ENCODE measurements around the gene CLK4. TPM values are rescaled to one million over a fixed set of nuclear protein-coding genes. Genes with fewer than 3 reads are reported as not detected.
A peak's percentile ranks its signal among the peaks of the same experiment; 100 is the strongest.

The CLK4 gene
- total and polyA plus RNA-seq, 2 of the 8 experiments (the other 6 are each of a cell fraction or from before 2014, with no cell fraction given) = 8.1 to 12.6 TPM

- TF ChIP-seq RXRA (IDR thresholded peaks at IDR 0.05; ENCODE audit: insufficient read depth, low read depth, low read length) (0 out of 2 replicates have a peak, but pooled peaks have one; percentile 15), TBP (IDR thresholded peaks at IDR 0.05; ENCODE audit: low read depth, low read length) (peak; percentile 42), CTBP2 (IDR thresholded peaks at IDR 0.05; ENCODE audit: borderline replicate concordance, insufficient read depth, insufficient read length, low read length) (peak; percentile 74), SIX5 (IDR thresholded peaks at IDR 0.05; ENCODE audit: low read depth, low read length) (no peak), NRF1 (IDR thresholded peaks at IDR 0.05; ENCODE audit: low read depth, low read length) (peak; percentile 54), JUN (IDR thresholded peaks at IDR 0.05; ENCODE audit: low read depth, low read length) (no peak), CREB1 (IDR thresholded peaks at IDR 0.05) (peak; percentile 82), SP4 (IDR thresholded peaks at IDR 0.05; ENCODE audit: low read length) (no peak), CHD2 (IDR thresholded peaks at IDR 0.05; ENCODE audit: low read length) (no peak), ATF2 (IDR thresholded peaks at IDR 0.05; ENCODE audit: low read length) (no peak), E2F6 (IDR thresholded peaks at IDR 0.05) (0 out of 2 replicates have a peak, but pooled peaks have one; percentile 3), TCF12 (IDR thresholded peaks at IDR 0.05; ENCODE audit: low read depth, low read length) (no peak), CEBPB (IDR thresholded peaks at IDR 0.05; ENCODE audit: low read depth, low read length) (no peak), TEAD4 (IDR thresholded peaks at IDR 0.05; ENCODE audit: low read depth, low read length) (0 out of 2 replicates have a peak, but pooled peaks have one; percentile 20), EP300 (IDR thresholded peaks at IDR 0.05; ENCODE audit: borderline replicate concordance in 1 of 2, low read depth in 2 of 2, low read length in 2 of 2) (no peak), GTF2F1 (IDR thresholded peaks at IDR 0.05; ENCODE audit: borderline replicate concordance, low read depth, low read length) (no peak), GABPA (IDR thresholded peaks at IDR 0.05; ENCODE audit: borderline replicate concordance, insufficient read depth, low read length) (0 out of 2 replicates have a peak, but pooled peaks have one; percentile 51), CBX5 (IDR thresholded peaks at IDR 0.05; ENCODE audit: low read depth, low read length) (no peak), BRCA1 (IDR thresholded peaks at IDR 0.05; ENCODE audit: low read depth, low read length) (no peak), SIRT6 (IDR thresholded peaks at IDR 0.05; ENCODE audit: low read length) (no peak), CHD1 (IDR thresholded peaks at IDR 0.05; ENCODE audit: low read depth, low read length) (no peak), SUZ12 (IDR thresholded peaks at IDR 0.05; ENCODE audit: low read length) (no peak), SIN3A (conservative IDR thresholded peaks at IDR 0.05 in 1 of 2, IDR thresholded peaks at IDR 0.05 in 1 of 2; ENCODE audit: low read depth in 1 of 2, low read length in 2 of 2) (peak; percentile 46 to 52; a peak in 2 of 4 replicates)
Observed at GRCh38 chr5:178626484-178627258, at the start of gene CLK4 (continued).

Data from H1 (cell line).